GM18519 (cell line): Measurements from ENCODE around the gene KRTAP2-1.
"Not testable (repeated sequence)": the region's sequence is repeated elsewhere in the genome, so short reads cannot be mapped to it uniquely, and the experiment has no call there.

ENCODE experiments used
- ATAC-seq: cut with Tn5 transposase; IDR thresholded peaks from one replicate; pipeline ENCODE4 v1.9.1; 2021; ENCODE audit warnings: mild to moderate bottlenecking, moderate library complexity; ENCODE audit not compliant: unreplicated experiment, low FRiP score

The KRTAP2-1 gene

GRCh38 chr17:41058741-41059140, 11.6 kb upstream of the KRTAP2-1 start:
- ATAC-seq = no peak

GRCh38 chr17:41057547-41057946, 10.4 kb upstream of the KRTAP2-1 start:
- no peak for ATAC-seq

- not testable (repeated sequence) for ATAC-seq
Measured at GRCh38 chr17:41055130-41055529, 8.0 kb upstream of the KRTAP2-1 start, which contains the start of gene KRTAP2-2. Gene KRTAP2-2 (minus strand): TSS chr17:41055230. CDS start chr17:41055211, 19 bp downstream.

- not testable (repeated sequence) for ATAC-seq
Measured at GRCh38 chr17:41054556-41054955, 7.4 kb upstream of the KRTAP2-1 start.

- no peak for ATAC-seq
Measured at GRCh38 chr17:41054025-41054424, 6.9 kb upstream of the KRTAP2-1 start.

- no peak for ATAC-seq
Measured at GRCh38 chr17:41052566-41052965, 5.5 kb upstream of the KRTAP2-1 start.

GRCh38 chr17:41049110-41049509, 2.0 kb upstream of the KRTAP2-1 start:
- no peak for ATAC-seq

GRCh38 chr17:41048441-41048840, 1.3 kb upstream of the KRTAP2-1 start:
- ATAC-seq = no peak

- no peak for ATAC-seq
Measured at GRCh38 chr17:41042953-41043352, 4.2 kb downstream of the KRTAP2-1 start.

- ATAC-seq = not testable (repeated sequence)
Measured at GRCh38 chr17:41040783-41041571, 6.1 kb downstream of the KRTAP2-1 start, which contains the start of gene KRTAP1-1. Gene KRTAP1-1 (minus strand): TSS chr17:41041450. CDS start chr17:41041397, 53 bp downstream.

- no peak for ATAC-seq
Measured at GRCh38 chr17:41037853-41038350, 9.2 kb downstream of the KRTAP2-1 start.

- not testable (repeated sequence) for ATAC-seq
Measured at GRCh38 chr17:41034346-41034935, 12.7 kb downstream of the KRTAP2-1 start, which contains the start of gene KRTAP1-3. Gene KRTAP1-3 (minus strand): TSS chr17:41034874. CDS start chr17:41034821, 53 bp downstream.

GRCh38 chr17:41029633-41030245, 17.4 kb downstream of the KRTAP2-1 start, which contains the start of gene KRTAP1-4:
Gene KRTAP1-4 (minus strand): TSS chr17:41030195. CDS start chr17:41030078, 117 bp downstream.
- no peak for ATAC-seq

GRCh38 chr17:41026715-41027471, 20.2 kb downstream of the KRTAP2-1 start, which contains the start of gene KRTAP1-5:
Gene KRTAP1-5 (minus strand): TSS chr17:41027208. CDS start chr17:41027155, 53 bp downstream.
- no peak for ATAC-seq

- ATAC-seq = no peak
Measured at GRCh38 chr17:41024697-41025096, 22.4 kb downstream of the KRTAP2-1 start.

GRCh38 chr17:41020336-41020735, 26.8 kb downstream of the KRTAP2-1 start:
- ATAC-seq = no peak

- ATAC-seq = no peak
Measured at GRCh38 chr17:41019415-41019814, 27.7 kb downstream of the KRTAP2-1 start.

- no peak for ATAC-seq
Measured at GRCh38 chr17:41018541-41018940, 28.6 kb downstream of the KRTAP2-1 start.

GRCh38 chr17:41016578-41017215, 30.4 kb downstream of the KRTAP2-1 start:
- ATAC-seq = no peak

GRCh38 chr17:41015454-41015853, 31.7 kb downstream of the KRTAP2-1 start:
- ATAC-seq = no peak
